Measurements from ENCODE around the gene CDCA8.
"Not testable (repeated sequence)": the region's sequence is repeated elsewhere in the genome, so short reads cannot be mapped to it uniquely, and the experiment has no call there.

CDCA8 gene

GRCh38 chr1:37676281-37677142 lies 15.8 kb upstream of the CDCA8 start:
- DNase-seq: no peak

GRCh38 chr1:37677143-37677439 lies 15.2 kb upstream of the CDCA8 start:
- no peak for DNase-seq

GRCh38 chr1:37677808-37678207 lies 14.5 kb upstream of the CDCA8 start:
- no peak for DNase-seq

GRCh38 chr1:37680933-37681332 lies 11.4 kb upstream of the CDCA8 start:
- DNase-seq: no peak

GRCh38 chr1:37682334-37682987 lies 9.9 kb upstream of the CDCA8 start:
- DNase-seq: peak; percentile 78

GRCh38 chr1:37684182-37684581 lies 8.1 kb upstream of the CDCA8 start:
- not testable (repeated sequence) for DNase-seq

- no peak for DNase-seq
Measured at GRCh38 chr1:37685722-37686121, 6.6 kb upstream of the CDCA8 start.

GRCh38 chr1:37687764-37688163 lies 4.6 kb upstream of the CDCA8 start:
- DNase-seq: not testable (repeated sequence)

- DNase-seq: no peak
Measured at GRCh38 chr1:37688926-37689325, 3.4 kb upstream of the CDCA8 start.

- peak; percentile 25 for DNase-seq
Measured at GRCh38 chr1:37691497-37692077, 729 bp upstream of the CDCA8 start.

GRCh38 chr1:37692834-37693175 lies 489 bp downstream of the CDCA8 start:
- no peak for DNase-seq

GRCh38 chr1:37697090-37697489 lies 4.8 kb downstream of the CDCA8 start:
- DNase-seq: no peak

GRCh38 chr1:37697737-37698136 lies 5.4 kb downstream of the CDCA8 start:
- no peak for DNase-seq

GRCh38 chr1:37699147-37699546 lies 6.8 kb downstream of the CDCA8 start:
- no peak for DNase-seq

GRCh38 chr1:37701051-37701450 lies 8.7 kb downstream of the CDCA8 start:
- no peak for DNase-seq

- no peak for DNase-seq
Measured at GRCh38 chr1:37703061-37703460, 10.7 kb downstream of the CDCA8 start.

- DNase-seq: no peak
Measured at GRCh38 chr1:37704966-37705365, 12.7 kb downstream of the CDCA8 start.

- no peak for DNase-seq
Measured at GRCh38 chr1:37705399-37705798, 13.1 kb downstream of the CDCA8 start.

GRCh38 chr1:37708471-37708870 lies 16.2 kb downstream of the CDCA8 start:
- DNase-seq: no peak

- no peak for DNase-seq
Measured at GRCh38 chr1:37714226-37714625, 21.9 kb downstream of the CDCA8 start.

- DNase-seq: no peak
Measured at GRCh38 chr1:37714689-37715088, 22.4 kb downstream of the CDCA8 start.

- DNase-seq: no peak
Measured at GRCh38 chr1:37716321-37716720, 24.0 kb downstream of the CDCA8 start.

- DNase-seq: no peak
Measured at GRCh38 chr1:37717631-37718030, 25.3 kb downstream of the CDCA8 start.

- no peak for DNase-seq
Measured at GRCh38 chr1:37718181-37718900, 26.0 kb downstream of the CDCA8 start.
